ENCODE measurements around the gene DDOST.

Gene DDOST

GRCh38 chr1:20641975-20642374 is 19.2 kb downstream of the DDOST start:
- no peak overlapping the region for H3K4me3 ChIP-seq (ENCODE audit: low read depth in 1 of 2, low read length in 1 of 2)
- no peak for TF ChIP-seq CTCF (IDR thresholded peaks at IDR 0.05)
- H3K27ac ChIP-seq, result no peak overlapping the region
- H3K27me3 ChIP-seq, result no peaks in the 10 kb centered on the region
- no peaks in the 10 kb centered on the region for H3K9me3 ChIP-seq
- H3K4me1 ChIP-seq (ENCODE audit: control insufficient read depth in 1 of 2, insufficient read depth in 1 of 2, low read depth in 1 of 2, low read length in 1 of 2), result no peaks in the 10 kb centered on the region
- H3K36me3 ChIP-seq, result peaks cover 97% of the 10 kb centered on the region

- H3K4me1 ChIP-seq (ENCODE audit: control insufficient read depth in 1 of 2, insufficient read depth in 1 of 2, low read depth in 1 of 2, low read length in 1 of 2), result peaks cover 2 to 3% of the 10 kb centered on the region in 2 experiments
- H3K27me3 ChIP-seq, result no peaks in the 10 kb centered on the region
- no peaks in the 10 kb centered on the region for H3K9me3 ChIP-seq
- H3K4me3 ChIP-seq (ENCODE audit: low read depth in 1 of 2, low read length in 1 of 2), result no peak overlapping the region
- no peak overlapping the region for H3K27ac ChIP-seq
- peaks cover 90% of the 10 kb centered on the region for H3K36me3 ChIP-seq
- peak; percentile 77 for TF ChIP-seq CTCF (IDR thresholded peaks at IDR 0.05)
Measured at GRCh38 chr1:20640183-20640597, 21.0 kb downstream of the DDOST start.

GRCh38 chr1:20636785-20637347 is 24.3 kb downstream of the DDOST start:
- peaks cover 57% of the 10 kb centered on the region for H3K36me3 ChIP-seq

GRCh38 chr1:20634594-20635084 is 26.5 kb downstream of the DDOST start:
- peaks cover 34% of the 10 kb centered on the region for H3K36me3 ChIP-seq
- peak overlapping the region; percentile 95 for H3K4me3 ChIP-seq (ENCODE audit: low read depth in 1 of 2, low read length in 1 of 2)
- TF ChIP-seq CTCF (IDR thresholded peaks at IDR 0.05), result no peak
- H3K9me3 ChIP-seq, result no peaks in the 10 kb centered on the region
- H3K27ac ChIP-seq, result peak overlapping the region; percentile 99
- peaks cover 19 to 23% of the 10 kb centered on the region in 2 experiments for H3K4me1 ChIP-seq (ENCODE audit: control insufficient read depth in 1 of 2, insufficient read depth in 1 of 2, low read depth in 1 of 2, low read length in 1 of 2)
- H3K27me3 ChIP-seq, result no peaks in the 10 kb centered on the region

More at GRCh38 chr1:20636785-20637347, 24.3 kb downstream of the DDOST start:
- peaks cover 19 to 23% of the 10 kb centered on the region in 2 experiments for H3K4me1 ChIP-seq (ENCODE audit: control insufficient read depth in 1 of 2, insufficient read depth in 1 of 2, low read depth in 1 of 2, low read length in 1 of 2)
- no peak overlapping the region for H3K4me3 ChIP-seq (ENCODE audit: low read depth in 1 of 2, low read length in 1 of 2)
- no peak overlapping the region for H3K27ac ChIP-seq
- TF ChIP-seq CTCF (IDR thresholded peaks at IDR 0.05), result no peak
- no peaks in the 10 kb centered on the region for H3K27me3 ChIP-seq
- no peaks in the 10 kb centered on the region for H3K9me3 ChIP-seq

GRCh38 chr1:20634065-20634593 is 27.0 kb downstream of the DDOST start:
- Histone ChIP-seq H3K4me1 (ENCODE audit: control insufficient read depth in 1 of 2, insufficient read depth in 1 of 2, low read depth in 1 of 2, low read length in 1 of 2) (peaks cover 19 to 23% of the 10 kb centered on the region in 2 experiments), H3K27me3 (no peaks in the 10 kb centered on the region), H3K27ac (peak overlapping the region; percentile 99), H3K4me3 (ENCODE audit: low read depth in 1 of 2, low read length in 1 of 2) (peak overlapping the region; percentile 95), H3K36me3 (peaks cover 29% of the 10 kb centered on the region), H3K9me3 (no peaks in the 10 kb centered on the region)
- no peak for TF ChIP-seq CTCF (IDR thresholded peaks at IDR 0.05)

Data from neutrophil (primary cell).